EL (cell line): ENCODE results near the gene STXBP1.

Source experiments
- DNase-seq: peaks from one replicate; pipeline ENCODE4 v3.0.0-alpha.2; 2016

Gene STXBP1

DNA sequence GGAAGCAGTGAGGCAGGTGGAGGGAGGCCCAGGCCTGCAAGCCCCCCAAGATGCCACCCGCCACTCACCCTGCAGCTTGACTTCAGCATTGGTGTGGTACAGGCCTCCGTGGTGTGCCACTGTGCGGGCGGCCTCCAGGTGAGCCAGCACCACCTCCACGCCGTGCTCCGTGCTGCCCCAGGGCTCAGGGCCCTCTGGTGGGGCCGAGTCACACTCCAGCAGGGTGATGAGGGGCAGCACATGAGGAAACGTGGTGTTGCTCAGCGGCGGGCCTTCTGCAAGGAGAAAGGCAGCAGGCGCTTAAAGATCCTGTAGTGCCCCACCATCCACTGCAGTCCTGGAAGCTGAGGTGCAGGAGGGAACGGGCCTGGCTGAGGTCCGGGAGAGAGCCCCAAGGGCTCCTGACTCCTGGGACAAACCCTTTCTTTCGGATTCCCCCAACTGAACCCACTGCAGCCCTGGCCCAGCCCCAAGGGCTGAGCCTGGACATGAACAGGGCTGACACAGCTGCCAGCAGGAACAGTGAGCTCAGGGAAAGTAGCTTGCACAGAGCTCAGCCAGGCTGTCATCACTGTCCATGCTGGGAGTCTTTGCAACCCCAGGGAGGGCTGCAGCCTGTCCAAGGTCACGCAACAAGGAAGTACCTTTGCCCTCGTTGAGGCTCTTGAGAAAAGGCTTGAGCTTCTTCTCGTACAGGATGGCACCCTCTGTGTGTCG lies 127.7 kb downstream of the STXBP1 start:
- no peak for DNase-seq

- peak; percentile 78 for DNase-seq
These were observed 129.9 kb downstream of the STXBP1 start for GRCh38 chr9:127741831-127742434.
